Measurements from ENCODE around the gene OR10R2.
"Not testable (repeated sequence)": the region's sequence is repeated elsewhere in the genome, so short reads cannot be mapped to it uniquely, and the experiment has no call there.

The OR10R2 gene

GRCh38 chr1:158471920-158472319 is at the start of gene OR10R2:
OR10R2 (plus strand) TSS chr1:158472220; CDS start chr1:158472326, 106 bp downstream.
- Histone ChIP-seq H3K9ac (ENCODE audit: low read length) (no peak within 1 kb of the TSS), H3K9me2 (replicated peaks; ENCODE audit: insufficient read depth, low read length) (no peaks in the 10 kb centered on the region), H3F3A (ENCODE audit: insufficient read depth, low read length) (no peaks in the 10 kb centered on the region), H2AFZ (ENCODE audit: low read length) (no peak within 1 kb of the TSS), H3K4me3 (ENCODE audit: low read length) (no peak within 1 kb of the TSS), H3K9me3 (replicated peaks; ENCODE audit: insufficient read depth, low read length) (no peaks in the 10 kb centered on the region), H3K4me1 (ENCODE audit: low read length) (no peaks in the 10 kb centered on the region), H4K20me1 (ENCODE audit: insufficient read depth, low read length) (no peaks in the 10 kb centered on the region), H3K4me2 (ENCODE audit: low read depth, low read length) (no peak within 1 kb of the TSS), H3K36me3 (replicated peaks; ENCODE audit: insufficient read depth, low read length) (no peaks in the 10 kb centered on the region), H3K27me3 (replicated peaks; ENCODE audit: insufficient read depth, low read length) (no peaks in the 10 kb centered on the region), H3K79me2 (ENCODE audit: low read length) (no peaks in the 10 kb centered on the region), H3K27ac (ENCODE audit: low read length) (no peak within 1 kb of the TSS)
- TF ChIP-seq EZH2phosphoT487 (IDR thresholded peaks at IDR 0.05; ENCODE audit: low read length) (no peak), CTCF (IDR thresholded peaks at IDR 0.05; ENCODE audit: low read length) (no peak), EZH2 (optimal IDR thresholded peaks at IDR 0.05; ENCODE audit: low read depth, low read length) (no peak)
- DNase-seq = no peak

- H2AFZ ChIP-seq (ENCODE audit: low read length) = no peak overlapping the region
- H3K27me3 ChIP-seq (replicated peaks; ENCODE audit: insufficient read depth, low read length) = no peaks in the 10 kb centered on the region
- no peaks in the 10 kb centered on the region for H4K20me1 ChIP-seq (ENCODE audit: insufficient read depth, low read length)
- no peak overlapping the region for H3K4me2 ChIP-seq (ENCODE audit: low read depth, low read length)
- no peaks in the 10 kb centered on the region for H3K36me3 ChIP-seq (replicated peaks; ENCODE audit: insufficient read depth, low read length)
- no peak overlapping the region for H3K4me3 ChIP-seq (ENCODE audit: low read length)
- H3F3A ChIP-seq (ENCODE audit: insufficient read depth, low read length) = no peaks in the 10 kb centered on the region
- TF ChIP-seq EZH2phosphoT487 (IDR thresholded peaks at IDR 0.05; ENCODE audit: low read length) = no peak
- TF ChIP-seq CTCF (IDR thresholded peaks at IDR 0.05; ENCODE audit: low read length) = no peak
- TF ChIP-seq EZH2 (optimal IDR thresholded peaks at IDR 0.05; ENCODE audit: low read depth, low read length) = no peak
- no peaks in the 10 kb centered on the region for H3K4me1 ChIP-seq (ENCODE audit: low read length)
- no peaks in the 10 kb centered on the region for H3K9me3 ChIP-seq (replicated peaks; ENCODE audit: insufficient read depth, low read length)
- DNase-seq = no peak
- no peak overlapping the region for H3K27ac ChIP-seq (ENCODE audit: low read length)
- no peak overlapping the region for H3K9ac ChIP-seq (ENCODE audit: low read length)
- no peaks in the 10 kb centered on the region for H3K79me2 ChIP-seq (ENCODE audit: low read length)
- no peaks in the 10 kb centered on the region for H3K9me2 ChIP-seq (replicated peaks; ENCODE audit: insufficient read depth, low read length)
These were observed 47.0 kb upstream of the OR10R2 start for GRCh38 chr1:158425027-158425426.

- no peak for DNase-seq
These were observed 45.9 kb upstream of the OR10R2 start, which contains the start of gene OR10K2 for GRCh38 chr1:158426137-158426536. OR10K2 (minus strand) TSS chr1:158426237; CDS start chr1:158420866, 5,371 bp downstream.

GRCh38 chr1:158430163-158430562 is 41.9 kb upstream of the OR10R2 start:
- H2AFZ ChIP-seq (ENCODE audit: low read length); H3K36me3 ChIP-seq (replicated peaks; ENCODE audit: insufficient read depth, low read length); H3K27me3 ChIP-seq (replicated peaks; ENCODE audit: insufficient read depth, low read length); H3K9me3 ChIP-seq (replicated peaks; ENCODE audit: insufficient read depth, low read length); H3K79me2 ChIP-seq (ENCODE audit: low read length); H3K9ac ChIP-seq (ENCODE audit: low read length); H3F3A ChIP-seq (ENCODE audit: insufficient read depth, low read length); H3K9me2 ChIP-seq (replicated peaks; ENCODE audit: insufficient read depth, low read length); H4K20me1 ChIP-seq (ENCODE audit: insufficient read depth, low read length); H3K4me2 ChIP-seq (ENCODE audit: low read depth, low read length); H3K4me3 ChIP-seq (ENCODE audit: low read length); DNase-seq; H3K27ac ChIP-seq (ENCODE audit: low read length); H3K4me1 ChIP-seq (ENCODE audit: low read length): not testable (repeated sequence)

More at GRCh38 chr1:158426137-158426536, 45.9 kb upstream of the OR10R2 start, which contains the start of gene OR10K2:
- H3K27ac ChIP-seq (ENCODE audit: low read length) = no peak within 1 kb of the TSS
- no peak within 1 kb of the TSS for H3K9ac ChIP-seq (ENCODE audit: low read length)
- H3F3A ChIP-seq (ENCODE audit: insufficient read depth, low read length) = no peaks in the 10 kb centered on the region
- no peak for TF ChIP-seq EZH2 (optimal IDR thresholded peaks at IDR 0.05; ENCODE audit: low read depth, low read length)
- no peak for TF ChIP-seq EZH2phosphoT487 (IDR thresholded peaks at IDR 0.05; ENCODE audit: low read length)
- no peak for TF ChIP-seq CTCF (IDR thresholded peaks at IDR 0.05; ENCODE audit: low read length)
- H3K9me3 ChIP-seq (replicated peaks; ENCODE audit: insufficient read depth, low read length) = no peaks in the 10 kb centered on the region
- H3K4me1 ChIP-seq (ENCODE audit: low read length) = no peaks in the 10 kb centered on the region
- no peaks in the 10 kb centered on the region for H4K20me1 ChIP-seq (ENCODE audit: insufficient read depth, low read length)
- H3K4me2 ChIP-seq (ENCODE audit: low read depth, low read length) = no peak within 1 kb of the TSS
- no peaks in the 10 kb centered on the region for H3K79me2 ChIP-seq (ENCODE audit: low read length)
- no peaks in the 10 kb centered on the region for H3K36me3 ChIP-seq (replicated peaks; ENCODE audit: insufficient read depth, low read length)
- H3K9me2 ChIP-seq (replicated peaks; ENCODE audit: insufficient read depth, low read length) = no peaks in the 10 kb centered on the region
- no peak within 1 kb of the TSS for H2AFZ ChIP-seq (ENCODE audit: low read length)
- H3K4me3 ChIP-seq (ENCODE audit: low read length) = no peak within 1 kb of the TSS
- no peaks in the 10 kb centered on the region for H3K27me3 ChIP-seq (replicated peaks; ENCODE audit: insufficient read depth, low read length)

Measured in MM.1S (cell line).